T-helper 1 cell (primary cell): ENCODE results near the gene TMEM200B.
"Not testable (repeated sequence)": the region's sequence is repeated elsewhere in the genome, so short reads cannot be mapped to it uniquely, and the experiment has no call there.

Source experiments
- DNase-seq, 5 donors: peaks; one replicate each; pipeline ENCODE4 v3.0.0-alpha.2; 2012 to 2020

TMEM200B gene

GRCh38 chr1:29105822-29106221 lies 17.9 kb downstream of the TMEM200B start:
- DNase-seq, result no peak

- no peak for DNase-seq
These were observed 23.2 kb downstream of the TMEM200B start for GRCh38 chr1:29100487-29100886.

- no peak for DNase-seq
These were observed 24.4 kb downstream of the TMEM200B start for GRCh38 chr1:29099286-29099685.

DNA sequence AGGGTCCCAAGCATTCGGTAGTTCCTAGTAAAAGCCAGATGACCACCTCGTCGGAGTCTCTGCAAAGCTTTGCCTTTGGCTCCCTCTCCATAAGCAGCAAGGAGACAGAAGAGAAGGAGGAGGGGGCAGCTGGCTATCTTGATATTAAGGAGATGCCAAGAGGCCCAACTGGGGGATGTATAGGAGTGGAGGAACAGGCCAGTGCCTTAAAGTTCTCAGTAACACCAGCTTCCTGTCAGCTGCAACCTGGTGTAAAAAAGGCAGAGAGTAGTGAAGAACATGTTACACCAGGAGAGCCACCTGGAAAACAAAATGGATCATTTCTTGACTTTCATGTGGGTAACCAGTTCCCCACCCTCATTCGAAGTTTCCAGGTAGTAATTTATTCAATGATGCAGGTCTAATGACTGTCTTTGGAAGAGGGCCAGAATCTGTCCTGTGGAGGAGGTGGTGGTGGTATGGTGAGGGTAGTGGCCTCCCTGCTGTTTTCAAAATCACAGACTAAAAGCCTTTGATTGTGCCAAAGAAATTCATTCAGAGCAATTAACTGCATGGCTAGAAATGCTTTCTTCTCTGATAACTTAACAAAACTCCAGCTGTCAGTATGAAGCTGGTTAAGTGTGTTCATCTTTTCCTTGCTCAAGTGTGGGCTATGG lies 27.3 kb downstream of the TMEM200B start:
- no peak for DNase-seq

- DNase-seq, result no peak
These were observed 28.7 kb downstream of the TMEM200B start for GRCh38 chr1:29094954-29095353.

DNA sequence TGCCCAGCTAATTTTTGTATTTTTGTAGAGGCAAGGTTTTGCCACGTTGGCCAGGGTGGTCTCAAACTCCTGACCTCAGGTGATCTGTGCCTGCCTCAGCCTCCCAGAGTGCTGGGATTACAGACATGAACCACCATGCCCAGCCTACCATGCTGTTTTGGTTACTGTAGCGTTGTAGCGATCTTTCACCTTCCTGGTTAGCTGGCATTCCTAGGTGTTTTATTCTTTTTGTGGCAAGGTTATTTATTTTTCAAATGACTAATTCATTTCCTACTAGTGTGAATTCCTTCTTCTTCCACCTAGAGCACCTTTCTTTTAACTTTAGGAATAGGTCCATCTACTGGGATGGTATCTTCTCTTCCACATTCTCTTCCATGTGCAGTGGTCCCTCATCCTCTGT lies 29.3 kb downstream of the TMEM200B start:
- DNase-seq, result no peak

DNA sequence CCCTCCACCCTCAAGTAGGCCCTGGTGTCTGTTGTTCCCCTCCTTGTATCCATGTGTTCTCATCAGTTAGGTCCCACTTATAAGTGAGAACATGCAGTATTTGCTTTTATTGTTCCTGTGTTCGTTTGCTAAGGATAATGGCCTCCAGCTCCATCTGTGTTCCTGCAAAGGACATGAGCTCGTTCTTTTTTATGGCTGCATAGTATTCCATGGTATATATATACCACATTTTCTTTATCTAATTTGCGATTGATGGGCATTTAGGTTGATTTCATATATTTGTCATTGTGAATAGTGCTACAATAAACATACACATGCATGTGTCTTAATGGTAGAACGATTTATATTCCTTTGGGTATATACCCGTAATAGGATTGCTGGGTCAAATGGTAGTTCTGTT lies 31.0 kb downstream of the TMEM200B start:
- not testable (repeated sequence) for DNase-seq

- DNase-seq, result no peak
These were observed 32.6 kb downstream of the TMEM200B start for GRCh38 chr1:29090937-29091618.

DNA sequence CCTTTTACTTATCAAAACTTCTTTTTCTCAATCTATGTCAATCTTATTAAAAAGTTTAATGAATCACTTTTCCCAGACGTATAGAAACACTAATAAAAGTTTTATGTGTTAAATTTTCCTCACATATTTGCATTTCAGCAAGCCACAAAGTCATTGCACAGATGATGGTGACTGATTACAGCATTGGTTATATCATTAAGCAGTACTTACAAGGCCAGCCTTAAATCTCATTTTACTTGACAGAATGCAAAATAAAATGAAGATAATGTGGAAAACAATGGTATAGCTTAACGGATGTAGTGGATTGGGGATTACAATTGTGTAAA lies 39.5 kb downstream of the TMEM200B start:
- DNase-seq, result no peak

DNA sequence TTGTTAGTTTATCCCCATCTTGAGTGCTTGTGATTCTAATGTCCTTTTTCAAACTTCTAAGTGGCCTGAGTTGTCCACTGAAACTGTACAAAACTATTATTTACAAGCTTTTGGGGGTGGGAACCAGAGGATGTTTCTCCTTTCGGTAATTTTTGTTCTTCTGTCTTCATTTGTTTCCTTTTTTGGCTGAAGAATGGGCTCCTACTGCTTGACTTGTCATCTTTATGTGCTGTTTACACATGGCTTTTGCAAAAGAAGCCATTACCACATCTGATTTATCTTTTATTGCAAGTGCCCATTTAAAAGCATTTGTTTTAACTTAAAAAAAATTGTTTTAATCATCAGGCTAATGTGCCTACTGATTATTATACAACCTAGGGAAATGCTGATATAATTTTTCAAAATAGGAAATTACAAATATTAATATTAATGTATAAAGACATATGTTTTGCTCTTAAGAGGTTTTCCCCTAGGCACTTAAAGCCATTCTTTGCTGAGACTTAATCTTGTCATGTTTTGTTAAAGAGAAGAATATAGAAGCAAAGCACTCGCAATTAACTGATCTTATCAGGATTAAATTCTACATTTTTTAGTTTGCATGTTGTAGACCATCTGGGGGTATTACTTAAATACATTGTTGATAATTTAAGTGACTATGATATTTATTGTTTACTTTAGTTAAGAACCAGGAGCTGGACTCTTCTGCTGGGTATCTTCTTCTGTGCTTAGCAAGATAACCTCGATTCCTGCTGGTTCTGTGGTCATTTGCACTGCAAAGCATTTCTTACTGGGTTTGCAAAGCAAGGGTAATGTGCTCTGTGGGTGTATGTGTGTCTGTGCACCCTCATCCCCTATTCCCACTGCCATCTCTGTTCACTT lies 40.1 kb downstream of the TMEM200B start:
- no peak for DNase-seq

DNA sequence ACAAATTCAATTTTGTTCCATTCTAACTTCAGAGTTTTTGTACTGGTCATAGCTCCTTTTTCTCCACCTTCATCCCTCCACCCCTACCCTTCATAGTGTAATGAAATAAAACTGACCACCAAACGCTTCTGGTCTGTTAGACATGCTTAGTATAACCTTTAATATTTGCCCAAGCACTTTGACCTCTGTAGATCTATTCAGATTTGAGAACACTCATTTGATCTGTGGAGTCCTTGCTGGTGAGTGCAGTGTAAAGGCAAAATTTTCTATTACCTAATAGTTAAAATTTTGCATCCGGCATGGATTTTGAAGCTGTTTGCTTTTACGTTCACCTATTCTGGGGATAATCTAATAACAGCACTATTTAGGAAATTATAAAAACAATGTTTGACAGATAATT lies 41.2 kb downstream of the TMEM200B start:
- DNase-seq, result no peak

DNA sequence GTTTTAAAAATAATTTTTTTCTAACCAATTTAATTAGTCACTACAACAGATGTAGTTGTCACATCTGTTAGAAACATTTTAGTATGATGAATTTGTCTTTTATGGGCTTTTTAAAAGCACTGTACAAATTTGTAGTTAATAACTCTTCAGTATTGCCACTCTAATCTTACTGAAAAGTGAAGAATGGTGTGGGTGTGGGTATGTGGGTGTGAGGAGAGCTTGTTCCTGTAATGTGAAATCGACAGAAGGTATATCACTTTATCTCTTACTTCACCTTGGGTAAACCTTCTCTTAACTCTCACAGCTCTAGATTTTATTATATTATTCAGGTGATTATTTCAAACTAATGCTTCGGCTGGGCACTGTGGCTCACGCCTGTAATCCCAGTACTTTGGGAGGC lies 42.5 kb downstream of the TMEM200B start:
- DNase-seq, result no peak

DNA sequence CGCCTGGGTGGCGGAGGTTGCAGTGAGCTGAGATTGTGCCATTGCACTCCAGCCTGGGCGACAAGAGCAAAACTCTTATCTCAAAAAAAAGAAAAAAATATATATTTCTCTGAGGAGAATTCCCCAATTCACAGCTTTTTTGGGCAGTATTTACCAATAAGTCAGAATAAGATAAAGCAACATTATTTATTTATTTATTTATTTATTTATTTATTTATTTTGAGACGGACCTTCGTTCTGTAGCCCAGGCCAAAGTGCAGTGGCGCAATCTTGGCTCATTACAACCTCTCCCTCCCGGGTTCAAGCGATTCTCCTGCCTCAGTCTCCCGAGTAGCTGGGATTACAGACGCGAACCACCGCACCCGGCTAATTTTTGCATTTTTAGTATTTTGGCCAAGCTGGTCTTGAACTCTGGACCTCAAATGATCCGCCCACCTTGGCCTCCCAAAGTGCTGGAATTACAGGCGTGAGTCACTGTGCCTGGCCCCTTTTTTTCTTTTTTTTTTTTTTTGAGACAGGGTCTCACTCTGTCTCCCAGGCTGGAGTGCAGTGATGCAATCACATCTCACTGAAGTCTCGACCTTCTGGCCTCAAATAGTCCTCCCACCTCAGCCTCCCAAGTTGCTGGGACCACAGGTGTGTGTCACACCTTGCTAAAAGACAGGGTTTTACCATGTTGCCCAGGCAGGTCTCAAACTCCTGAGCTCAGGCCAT lies 43.6 kb downstream of the TMEM200B start:
- not testable (repeated sequence) for DNase-seq

DNA sequence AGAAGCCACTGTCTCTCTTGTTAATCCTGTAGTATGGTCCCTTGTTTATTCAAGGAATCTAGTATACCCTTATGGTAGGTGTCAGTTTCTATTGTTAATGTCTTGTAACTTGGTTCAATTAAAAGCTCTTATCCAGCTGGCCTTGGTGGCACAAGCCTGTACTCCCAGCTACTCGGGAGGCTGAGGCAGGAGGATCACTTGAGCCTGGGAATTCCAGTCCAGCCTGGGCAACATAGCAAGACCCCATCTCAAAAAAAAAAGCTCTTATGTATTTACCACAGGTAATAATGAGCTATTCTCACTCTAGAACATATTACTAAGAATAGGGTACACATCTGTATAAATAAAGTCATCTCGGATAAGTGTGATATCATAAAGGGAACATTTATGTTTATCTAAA lies 46.5 kb downstream of the TMEM200B start:
- no peak for DNase-seq
